NCI-H1694 treated with DMSO at 0.1 percent for 48 hours (cell line): ENCODE measurements around the gene ZNF320.
"Not testable (repeated sequence)": the region's sequence is repeated elsewhere in the genome, so short reads cannot be mapped to it uniquely, and the experiment has no call there.

Experiments
- DNase-seq: peaks from one replicate; lab custom pipeline; 2025; lab: John Stamatoyannopoulos, UW

The ZNF320 gene

DNA sequence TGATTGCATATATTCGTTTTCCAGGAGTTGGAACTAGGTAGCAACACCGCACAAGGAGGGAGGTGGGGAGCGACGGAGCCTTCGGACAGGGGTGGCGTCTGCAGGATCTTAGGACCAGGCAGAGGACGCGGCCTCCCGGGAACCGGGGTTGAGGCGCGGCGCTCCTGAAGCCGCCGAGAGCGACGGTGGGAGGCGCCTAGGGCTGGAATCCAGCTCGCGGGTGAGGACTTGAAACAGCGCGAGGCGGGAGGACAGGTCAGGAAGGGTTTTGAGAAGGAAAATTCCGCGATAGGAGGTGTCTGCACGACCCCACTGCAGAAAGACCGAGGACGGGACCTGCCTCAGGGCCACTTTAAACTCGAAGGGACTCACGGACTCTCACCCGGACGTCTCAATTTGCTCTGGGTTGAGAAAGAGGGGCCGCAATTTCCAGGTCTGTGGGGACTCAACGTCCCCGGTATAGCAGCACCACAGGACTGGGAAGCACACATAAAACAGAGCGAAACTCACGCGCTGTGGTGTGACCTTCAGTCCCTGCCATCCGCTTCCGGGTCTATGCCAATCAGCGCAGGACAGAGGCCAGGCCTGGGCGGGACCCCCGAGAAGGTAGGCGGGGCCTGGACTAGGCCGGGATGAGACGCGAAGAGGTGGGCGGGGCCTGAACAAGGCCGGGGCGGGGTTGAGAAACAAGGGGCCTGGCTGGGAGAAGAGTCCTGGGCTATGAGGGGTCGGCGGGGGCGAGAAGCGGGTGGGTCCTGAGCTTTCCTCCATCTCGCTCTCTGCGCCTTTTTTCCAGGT is at the start of gene ZNF320:
ZNF320 (minus strand) TSS at position 498 of the 798 bp plus-strand sequence. CDS start 7,380 bp downstream, outside the sequence.
- DNase-seq = no peak

- no peak for DNase-seq
Measured at GRCh38 chr19:52946322-52947310, 49.2 kb upstream of the ZNF320 start.

- no peak for DNase-seq
Measured at GRCh38 chr19:52945652-52946321, 48.4 kb upstream of the ZNF320 start.

DNA sequence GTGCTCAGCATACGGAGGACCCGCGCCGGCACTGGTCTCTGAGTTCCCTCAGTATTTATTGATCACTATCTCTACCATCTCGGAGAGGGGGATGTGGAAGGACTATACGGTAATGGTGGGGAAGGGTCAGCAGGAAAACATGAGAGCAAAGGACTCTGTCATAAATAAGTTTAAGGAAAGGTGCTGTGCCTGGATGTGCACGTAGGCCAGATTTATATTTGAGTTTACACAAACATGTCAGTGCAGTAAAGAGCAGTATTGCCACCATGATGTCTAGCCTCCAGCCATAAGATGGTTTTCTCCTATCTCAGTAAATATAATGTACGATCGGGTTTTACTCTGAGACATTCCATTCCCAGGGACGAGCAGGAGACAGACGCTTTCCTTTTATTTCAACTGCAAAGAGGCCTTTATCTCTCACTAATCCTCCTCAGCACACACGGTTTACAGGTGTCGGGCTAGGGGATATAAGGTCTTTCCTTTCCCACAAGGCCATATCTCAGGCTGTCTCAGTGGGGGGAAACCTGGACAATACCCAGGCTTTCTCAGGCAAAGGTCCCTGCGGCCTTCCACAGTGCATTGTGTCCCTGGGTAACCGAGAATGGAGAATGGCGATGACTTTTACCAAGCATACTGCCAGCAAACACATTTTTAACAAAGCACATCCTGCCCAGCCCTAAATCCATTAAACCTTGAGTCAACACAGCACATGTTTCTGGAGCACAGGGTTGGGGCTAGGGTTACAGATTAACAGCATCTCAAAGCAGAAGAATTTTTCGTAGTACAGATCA is 47.5 kb upstream of the ZNF320 start:
- not testable (repeated sequence) for DNase-seq

- DNase-seq = no peak
Measured at GRCh38 chr19:52943884-52944643, 46.6 kb upstream of the ZNF320 start.

- DNase-seq = no peak
Measured at GRCh38 chr19:52943134-52943883, 45.9 kb upstream of the ZNF320 start.

DNA sequence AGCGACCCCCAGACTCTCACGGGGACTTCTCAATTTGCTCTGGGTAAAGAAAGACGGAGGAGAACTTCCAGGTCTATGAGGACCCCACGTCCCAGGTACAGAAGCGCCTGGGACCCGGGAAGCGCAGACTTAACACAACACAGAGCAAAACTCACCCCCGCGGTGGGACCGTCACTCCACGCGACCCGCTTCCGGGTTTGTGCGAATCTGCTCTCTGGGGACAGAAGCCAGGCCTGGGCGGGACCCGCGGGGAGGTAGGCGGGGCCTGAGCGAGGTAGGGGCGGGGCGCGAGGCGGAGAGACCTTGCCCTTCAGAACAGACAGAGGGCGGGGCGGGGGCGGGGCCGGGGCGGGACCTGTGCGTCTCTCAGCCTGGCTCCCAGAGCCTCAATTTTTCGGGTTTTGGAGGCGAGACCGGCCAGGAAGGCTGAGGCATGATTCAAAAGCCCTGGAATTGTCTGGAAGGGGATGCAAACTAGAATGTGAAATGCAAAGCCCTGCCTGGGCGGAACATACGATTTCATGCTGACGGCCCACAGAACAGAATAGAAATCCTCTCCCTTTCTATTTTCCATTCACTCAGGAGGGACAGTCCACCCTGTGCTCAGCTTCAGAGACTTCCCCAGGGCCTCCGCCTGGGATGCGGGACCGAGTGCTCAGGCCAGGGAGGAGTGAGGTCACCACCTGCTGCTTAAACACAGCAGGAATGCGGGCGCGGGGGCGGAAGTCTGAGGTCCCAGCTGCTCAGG is 45.1 kb upstream of the ZNF320 start:
- DNase-seq = no peak

GRCh38 chr19:52941941-52942385 is 44.5 kb upstream of the ZNF320 start:
- no peak for DNase-seq

GRCh38 chr19:52941523-52941922 is 44.1 kb upstream of the ZNF320 start:
- DNase-seq = not testable (repeated sequence)

DNA sequence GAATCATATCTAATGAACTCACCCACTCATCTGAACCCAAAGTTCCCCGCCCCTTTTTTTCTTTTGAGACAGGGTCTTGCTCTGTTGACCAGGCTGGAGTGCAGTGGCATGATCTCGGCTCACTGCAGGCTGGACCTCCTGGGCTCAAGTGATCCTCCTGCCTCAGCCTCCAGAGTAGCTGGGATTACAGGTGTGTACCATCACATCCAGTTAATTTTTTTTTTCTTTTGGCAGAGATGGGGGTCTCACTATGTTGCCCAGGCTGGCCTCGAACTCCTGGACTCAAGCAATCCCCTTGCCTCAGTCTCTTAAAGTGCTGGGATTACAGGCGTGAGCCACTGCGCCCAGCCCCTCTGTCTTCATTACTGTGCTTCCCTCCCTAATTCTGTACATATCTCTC is 43.5 kb upstream of the ZNF320 start:
- DNase-seq = not testable (repeated sequence)

DNA sequence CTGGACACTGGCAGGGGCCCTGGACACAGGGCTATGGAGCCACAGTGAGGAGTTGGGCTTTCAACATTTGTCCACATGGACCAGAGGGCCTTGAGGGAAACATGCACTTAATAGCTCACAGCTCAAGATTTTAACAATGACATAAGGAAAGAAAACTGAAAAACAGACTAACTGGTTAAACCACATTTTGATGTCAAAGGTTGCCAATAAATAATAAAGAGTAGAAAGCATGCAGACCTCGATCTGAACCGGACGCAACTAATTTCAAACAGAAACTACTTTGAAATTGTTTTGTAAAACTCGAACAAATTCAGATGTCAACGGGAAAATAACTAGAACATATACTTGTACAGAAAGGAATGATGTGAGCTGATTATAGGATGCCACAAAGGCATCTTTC is 41.3 kb upstream of the ZNF320 start:
- no peak for DNase-seq

DNA sequence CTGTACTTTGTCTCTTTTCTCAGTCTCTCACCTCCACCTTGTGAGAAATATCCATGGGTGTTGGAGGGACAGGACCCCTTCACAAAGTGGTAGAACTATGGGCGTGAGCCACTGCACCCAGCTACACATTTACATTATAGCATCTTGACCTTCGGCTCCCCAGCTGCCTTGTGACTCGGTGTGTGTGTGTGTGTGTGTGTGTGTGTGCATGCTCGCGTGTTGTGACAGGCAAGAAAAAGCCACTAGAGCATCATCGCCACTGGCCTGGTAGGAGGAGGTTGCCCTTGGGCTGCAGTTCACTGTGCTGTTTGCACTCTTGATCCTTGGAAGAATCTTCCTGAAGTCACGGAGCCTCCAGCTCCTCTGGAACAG is 39.5 kb upstream of the ZNF320 start:
- DNase-seq = no peak

DNA sequence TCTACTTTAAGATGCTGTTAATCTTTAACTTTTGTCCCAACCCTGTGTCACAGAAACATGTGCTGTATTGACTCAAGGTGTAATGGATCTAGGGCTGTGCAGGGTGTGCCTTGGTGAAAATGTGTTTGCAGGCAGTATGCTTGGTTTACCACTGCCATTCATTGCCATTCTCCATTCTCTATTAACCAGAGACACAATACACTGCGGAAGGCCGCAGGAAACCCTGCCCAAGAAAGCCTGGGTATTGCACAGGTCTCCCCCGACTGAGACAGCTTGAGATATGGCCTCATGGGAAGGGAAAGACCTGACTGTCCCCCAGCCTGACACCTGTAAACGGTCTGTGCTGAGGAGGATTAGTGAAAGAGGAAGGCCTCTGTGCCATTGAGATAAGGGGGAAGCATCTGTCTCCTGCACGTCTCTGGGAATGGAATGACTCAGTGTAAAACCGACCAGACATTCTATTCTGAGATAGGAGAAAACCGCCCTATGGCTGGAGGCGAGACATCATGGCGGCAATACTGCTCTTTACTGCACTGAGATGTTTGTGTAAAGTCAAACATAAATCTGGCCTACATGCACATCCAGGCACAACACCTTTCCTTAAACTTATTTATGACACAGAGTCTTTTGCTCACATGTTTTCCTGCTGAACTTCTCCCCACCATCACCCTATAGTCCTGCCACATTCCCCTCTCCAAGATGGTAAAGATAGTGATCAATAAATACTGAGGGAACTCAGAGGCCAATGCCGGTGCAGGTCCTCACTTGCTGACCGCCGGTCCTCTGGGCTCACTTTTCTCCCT is 38.9 kb upstream of the ZNF320 start:
- DNase-seq = no peak

DNA sequence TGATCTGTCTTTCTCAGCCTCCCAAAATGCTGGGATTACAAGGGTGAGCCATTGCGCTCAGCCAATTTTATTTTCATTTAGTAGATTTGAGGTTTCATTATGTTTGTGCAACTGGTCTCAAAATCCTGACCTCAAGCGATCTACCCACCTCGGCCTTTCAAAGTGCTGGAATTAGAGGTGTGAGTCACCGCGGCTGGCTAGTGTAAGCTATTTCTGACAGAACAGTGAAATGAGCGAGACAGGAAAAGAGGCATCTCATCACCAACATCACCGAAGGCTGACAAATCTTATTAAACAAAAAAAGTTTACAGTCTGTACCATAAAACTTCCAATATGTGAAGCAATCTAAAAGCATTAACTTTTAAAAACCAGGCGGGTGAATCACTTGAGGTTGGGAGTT is 38.0 kb upstream of the ZNF320 start:
- no peak for DNase-seq

DNA sequence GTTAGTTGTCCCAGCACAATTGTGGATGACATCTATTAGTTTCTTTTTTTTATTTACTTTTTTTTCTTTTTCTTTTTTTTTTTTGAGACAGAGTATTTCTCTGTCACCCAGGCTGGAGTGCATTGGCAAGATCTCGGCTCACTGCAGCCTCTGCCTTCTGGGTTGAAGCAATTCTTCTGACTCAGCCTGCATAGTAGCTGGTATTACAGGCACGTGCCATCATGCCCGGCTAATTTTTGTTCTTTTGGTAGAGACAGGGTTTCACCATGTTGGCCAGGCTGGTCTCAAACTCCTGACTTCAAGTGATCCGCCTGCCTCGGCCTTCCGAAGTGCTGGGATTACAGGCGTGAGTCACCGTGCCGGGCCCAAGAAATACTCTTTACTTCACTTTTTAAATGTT is 27.2 kb upstream of the ZNF320 start:
- not testable (repeated sequence) for DNase-seq

GRCh38 chr19:52923778-52924593 is 26.6 kb upstream of the ZNF320 start:
- no peak for DNase-seq
